GM18499 (cell line): ENCODE data around the gene DTNBP1.
"Not testable (repeated sequence)": the region's sequence is repeated elsewhere in the genome, so short reads cannot be mapped to it uniquely, and the experiment has no call there.

ENCODE experiments used
- ATAC-seq: cut with Tn5 transposase; IDR thresholded peaks from one replicate; pipeline ENCODE4 v1.9.1; 2021; ENCODE audit warnings: moderate number of reproducible peaks; ENCODE audit not compliant: insufficient read depth, unreplicated experiment

Gene DTNBP1

DNA sequence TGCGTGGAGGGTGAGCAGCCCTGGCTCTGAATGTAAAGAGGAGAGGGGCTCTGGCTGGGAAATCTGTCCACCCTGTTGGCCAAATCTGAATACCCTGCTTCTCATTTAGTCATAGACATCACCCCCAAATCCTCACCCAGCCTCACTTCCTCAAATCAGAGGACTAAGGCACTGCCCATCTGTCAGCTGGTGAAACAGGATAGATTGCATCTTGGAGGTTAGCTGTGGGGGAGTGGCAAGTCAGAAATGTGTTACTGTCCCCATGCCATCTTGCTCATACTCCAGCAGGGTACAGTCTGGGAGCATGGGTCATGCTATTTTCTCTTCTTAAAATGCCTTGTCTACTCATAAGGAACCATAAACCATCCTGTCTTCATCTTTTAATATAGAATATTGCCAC is 9.5 kb upstream of the DTNBP1 start:
- ATAC-seq: no peak

- ATAC-seq: no peak
Measured at GRCh38 chr6:15668918-15669317, 6.1 kb upstream of the DTNBP1 start.

DNA sequence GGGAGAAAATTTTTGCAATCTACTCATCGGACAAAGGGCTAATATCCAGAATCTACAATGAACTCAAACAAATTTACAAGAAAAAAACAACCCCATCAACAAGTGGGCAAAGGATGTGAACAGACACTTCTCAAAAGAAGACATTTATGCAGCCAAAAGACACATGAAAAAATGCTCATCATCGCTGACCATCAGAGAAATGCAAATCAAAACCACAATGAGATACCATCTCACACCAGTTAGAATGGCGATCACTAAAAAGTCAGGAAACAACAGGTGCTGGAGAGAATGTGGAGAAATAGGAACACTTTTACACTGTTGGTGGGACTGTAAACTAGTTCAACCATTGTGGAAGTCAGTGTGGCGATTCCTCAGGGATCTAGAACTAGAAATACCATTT is 4.1 kb upstream of the DTNBP1 start:
- ATAC-seq: not testable (repeated sequence)

- no peak for ATAC-seq
Measured at GRCh38 chr6:15665237-15665636, 2.4 kb upstream of the DTNBP1 start.

DNA sequence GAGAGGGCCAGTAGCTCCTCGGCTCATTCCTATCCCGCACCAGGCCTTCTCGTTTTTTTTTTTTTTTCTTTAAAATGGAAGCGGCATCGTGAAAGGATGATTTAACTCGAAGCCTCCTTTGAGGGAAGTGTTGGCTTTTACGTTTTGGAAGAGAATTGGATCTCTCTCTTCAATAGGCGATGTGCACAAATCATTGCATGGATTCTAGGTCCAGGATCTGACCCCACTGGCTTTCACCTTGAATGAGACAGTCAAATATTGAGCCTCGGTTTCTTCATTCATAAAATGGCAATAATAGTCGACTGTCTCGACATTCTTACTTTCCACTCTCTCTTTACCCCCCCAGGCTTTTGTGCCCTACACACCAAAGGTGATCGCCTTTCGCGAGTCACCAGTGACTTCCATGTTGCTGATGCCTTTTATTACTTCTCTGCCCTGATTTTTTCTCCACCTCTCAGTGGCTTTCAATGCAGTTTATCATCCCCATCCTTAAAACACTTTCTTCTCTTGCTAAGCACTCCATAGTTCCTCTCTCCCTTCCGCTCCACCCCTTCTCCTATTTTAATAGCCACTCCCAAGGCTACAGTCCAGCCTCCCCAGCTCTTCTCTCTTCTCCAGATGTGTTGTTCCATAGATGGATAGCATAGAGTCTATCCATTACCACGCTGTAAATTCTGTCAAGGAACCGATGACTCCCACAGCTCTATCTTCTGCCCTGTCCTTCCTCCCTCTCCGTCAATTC is 473 bp upstream of the DTNBP1 start:
- ATAC-seq: no peak

DNA sequence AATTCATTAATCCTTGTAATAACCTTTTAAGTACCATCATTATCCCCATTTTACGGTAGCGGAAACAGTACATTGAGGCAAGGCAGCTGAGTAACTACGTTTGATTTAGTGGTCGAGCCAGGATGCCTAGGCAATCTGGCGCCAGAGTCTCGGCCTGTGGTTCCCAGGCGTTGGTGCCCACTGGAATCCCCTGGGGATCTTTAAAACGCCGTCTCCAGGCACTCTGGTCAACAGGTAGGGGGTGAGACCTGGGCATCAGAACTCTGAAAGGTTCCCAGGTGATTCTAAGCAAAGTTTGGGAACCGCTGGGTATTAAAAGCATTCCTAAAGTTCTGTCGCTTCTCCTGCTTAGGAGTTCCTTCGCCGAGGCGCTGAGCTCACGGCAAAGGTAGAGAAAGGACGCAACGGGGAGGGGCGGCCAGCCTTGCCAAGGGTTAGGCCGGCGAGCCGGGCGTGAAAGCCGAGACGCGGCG is 939 bp downstream of the DTNBP1 start:
- ATAC-seq: no peak

- ATAC-seq: no peak
Measured at GRCh38 chr6:15659181-15659580, 3.6 kb downstream of the DTNBP1 start.

DNA sequence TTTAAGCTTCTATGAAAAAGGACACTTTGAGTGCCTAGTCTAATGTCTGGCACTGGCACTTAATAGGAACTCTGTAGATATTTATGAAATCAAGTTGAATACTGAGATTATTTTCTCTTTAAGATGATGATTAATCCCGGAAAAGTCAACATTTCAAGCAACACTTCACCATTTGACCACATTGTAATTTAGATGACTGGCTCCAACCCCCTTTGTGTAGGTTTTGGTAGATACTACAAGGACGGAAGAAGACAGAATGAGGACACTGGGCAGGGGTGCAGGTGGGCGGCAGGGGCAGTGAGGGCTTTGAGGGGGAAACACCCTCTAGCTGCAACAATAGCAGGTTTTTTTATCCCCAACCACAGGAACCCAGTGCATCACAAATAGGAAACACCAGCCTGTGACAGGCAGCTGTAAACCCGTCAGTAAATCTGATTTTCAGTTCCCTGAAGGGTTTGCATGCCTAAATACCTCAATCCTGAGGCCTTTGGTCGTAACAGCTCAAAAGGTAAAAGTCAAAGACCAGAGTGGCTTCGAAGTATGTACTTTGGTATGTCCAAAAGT is 4.6 kb downstream of the DTNBP1 start:
- ATAC-seq: no peak

- no peak for ATAC-seq
Measured at GRCh38 chr6:15657290-15657689, 5.5 kb downstream of the DTNBP1 start.

DNA sequence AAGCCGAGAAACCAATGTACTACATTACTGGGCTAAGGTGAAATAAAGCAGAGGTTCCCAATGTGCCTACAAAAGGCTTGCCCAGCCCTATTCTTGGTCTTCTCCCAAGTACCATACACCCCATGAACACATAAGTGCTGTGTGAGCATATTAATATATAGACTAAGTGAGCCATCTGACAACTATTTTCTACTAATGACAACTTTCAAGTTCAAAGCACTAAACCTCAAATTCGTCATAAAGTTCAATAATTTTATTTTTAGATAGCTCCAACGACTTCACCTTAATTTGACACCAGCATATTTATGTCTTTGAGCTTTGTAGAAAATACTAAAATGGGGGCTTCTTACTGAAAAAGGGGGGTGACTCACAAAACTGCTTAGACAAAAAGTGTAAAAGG is 6.7 kb downstream of the DTNBP1 start:
- no peak for ATAC-seq

DNA sequence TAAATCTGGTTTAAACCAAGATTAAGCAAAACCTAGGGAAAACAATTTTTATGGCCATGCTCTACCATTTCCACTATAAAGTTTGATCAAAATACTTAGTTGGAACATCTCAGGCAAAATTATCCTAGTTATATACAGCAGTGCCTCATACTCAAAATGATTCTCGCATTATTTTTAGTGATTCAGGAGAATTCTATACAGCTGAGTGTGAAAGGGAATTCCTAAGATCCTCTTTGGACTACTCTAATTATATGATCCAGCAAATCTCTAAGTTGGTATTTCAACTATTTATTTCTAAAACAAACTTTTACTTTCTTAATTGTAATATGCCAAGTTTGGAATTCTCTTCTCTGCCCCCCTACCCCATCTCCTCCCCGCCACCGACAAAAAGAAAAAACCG is 8.6 kb downstream of the DTNBP1 start:
- no peak for ATAC-seq

- ATAC-seq: no peak
Measured at GRCh38 chr6:15653581-15653980, 9.2 kb downstream of the DTNBP1 start.

GRCh38 chr6:15650004-15650559 is 12.7 kb downstream of the DTNBP1 start:
- ATAC-seq: not testable (repeated sequence)

DNA sequence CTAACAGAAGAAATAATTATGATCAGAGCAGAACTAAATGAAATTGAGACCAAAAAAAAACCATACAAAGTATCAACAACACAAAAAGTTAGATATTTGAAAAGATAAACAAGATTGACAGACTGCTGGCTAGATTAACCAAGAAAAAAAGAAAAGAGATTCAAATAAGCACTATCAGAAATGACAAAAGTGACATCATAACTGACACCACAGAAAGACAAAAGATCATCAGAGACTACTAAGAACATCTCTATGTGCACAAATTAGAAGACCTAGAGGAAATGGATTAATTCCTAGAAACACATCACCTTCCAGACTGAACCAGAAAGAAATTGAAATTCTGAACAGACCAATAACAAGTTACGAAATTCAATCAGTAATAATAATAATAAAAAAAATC is 17.9 kb downstream of the DTNBP1 start:
- no peak for ATAC-seq

DNA sequence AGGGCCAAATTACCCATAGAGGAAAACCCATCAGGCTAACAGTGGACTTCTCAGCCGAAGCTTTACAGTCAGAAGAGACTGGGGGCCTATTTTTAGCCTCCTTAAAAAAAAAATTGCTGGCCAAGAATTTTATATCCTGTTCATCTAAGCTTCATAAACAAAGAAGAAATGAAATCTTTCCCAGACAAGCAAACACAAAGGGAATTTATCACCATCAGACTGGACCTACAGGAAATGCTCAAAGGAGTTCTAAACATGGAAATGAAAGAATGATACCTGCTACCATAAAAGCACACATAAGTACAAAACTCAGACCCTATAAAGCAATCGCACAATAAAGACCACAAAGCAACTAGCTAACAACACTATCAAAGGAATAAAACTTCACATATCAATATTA is 19.3 kb downstream of the DTNBP1 start:
- no peak for ATAC-seq

DNA sequence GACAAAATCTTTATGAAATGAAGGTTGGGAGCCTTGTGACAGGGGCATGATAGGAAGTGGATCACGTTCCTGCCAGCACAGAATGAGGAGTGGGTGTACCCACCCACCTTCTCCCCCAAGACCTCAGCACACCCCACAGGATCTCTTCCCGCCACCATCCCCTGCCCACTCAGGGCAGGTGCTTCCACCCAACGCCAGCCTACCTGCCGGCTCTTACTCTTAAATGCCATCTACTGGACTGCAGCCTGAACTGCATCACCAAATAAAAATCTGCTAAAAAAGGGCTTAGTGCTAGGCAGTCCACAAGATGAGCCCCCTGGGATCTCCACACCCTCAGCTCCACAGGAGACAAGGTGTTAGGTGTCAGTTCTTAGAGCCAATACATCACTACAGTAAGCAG is 20.6 kb downstream of the DTNBP1 start:
- ATAC-seq: no peak

DNA sequence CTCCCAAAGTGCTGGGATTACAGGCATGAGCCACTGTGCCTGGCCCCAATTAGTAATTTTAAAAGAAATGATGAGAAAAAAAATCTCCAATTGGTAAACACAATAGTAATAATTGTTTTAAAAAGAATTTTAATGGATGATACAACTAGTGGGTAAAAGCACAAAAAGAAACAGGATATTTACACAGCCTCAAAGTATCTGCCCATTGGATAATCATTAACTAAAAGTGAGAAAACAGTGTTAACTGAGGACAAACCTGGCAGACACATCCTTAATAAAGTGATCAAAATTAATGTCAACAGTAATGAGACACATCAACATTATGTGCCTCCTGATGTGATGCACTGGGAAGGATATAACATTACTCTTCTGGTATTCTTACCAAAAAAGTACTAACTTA is 24.5 kb downstream of the DTNBP1 start:
- ATAC-seq: no peak

DNA sequence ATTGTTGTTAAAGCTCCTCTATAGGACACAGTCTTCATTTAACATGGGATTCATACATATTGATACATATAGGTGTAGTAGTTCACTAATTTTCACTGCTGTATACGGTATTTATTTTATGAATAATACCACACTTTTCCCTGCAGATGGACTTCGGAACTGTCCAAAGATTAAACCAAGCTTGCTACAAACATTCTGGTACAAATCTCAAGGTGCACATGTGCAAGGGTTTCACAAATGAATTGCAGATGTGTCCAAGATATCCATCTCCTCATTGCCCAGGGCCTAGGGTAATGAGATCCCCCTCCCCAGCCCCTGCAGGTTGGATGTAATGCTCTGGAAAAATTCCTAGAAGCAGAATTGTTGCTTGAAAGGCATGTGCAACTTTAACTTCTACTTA is 31.4 kb downstream of the DTNBP1 start:
- no peak for ATAC-seq

DNA sequence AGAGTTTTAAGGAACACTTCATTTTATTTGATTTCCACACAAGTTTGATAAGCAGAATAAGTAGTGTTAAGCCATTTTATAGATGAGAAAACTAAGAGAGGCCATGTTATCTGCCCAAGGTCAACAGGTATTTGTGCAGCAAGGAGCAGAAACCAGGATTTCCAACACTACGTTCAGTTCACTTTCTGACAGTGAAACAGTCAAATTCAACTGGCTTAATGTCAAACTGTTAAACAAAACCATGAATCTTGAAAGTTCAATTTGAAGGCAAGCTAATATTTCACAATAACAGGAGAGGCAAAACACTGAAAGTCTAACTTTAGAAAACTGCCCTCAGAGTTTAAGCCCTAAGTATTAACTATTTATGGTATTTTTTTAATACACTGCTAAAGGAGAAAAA is 32.6 kb downstream of the DTNBP1 start:
- no peak for ATAC-seq

- ATAC-seq: no peak
Measured at GRCh38 chr6:15629487-15629886, 33.3 kb downstream of the DTNBP1 start.

DNA sequence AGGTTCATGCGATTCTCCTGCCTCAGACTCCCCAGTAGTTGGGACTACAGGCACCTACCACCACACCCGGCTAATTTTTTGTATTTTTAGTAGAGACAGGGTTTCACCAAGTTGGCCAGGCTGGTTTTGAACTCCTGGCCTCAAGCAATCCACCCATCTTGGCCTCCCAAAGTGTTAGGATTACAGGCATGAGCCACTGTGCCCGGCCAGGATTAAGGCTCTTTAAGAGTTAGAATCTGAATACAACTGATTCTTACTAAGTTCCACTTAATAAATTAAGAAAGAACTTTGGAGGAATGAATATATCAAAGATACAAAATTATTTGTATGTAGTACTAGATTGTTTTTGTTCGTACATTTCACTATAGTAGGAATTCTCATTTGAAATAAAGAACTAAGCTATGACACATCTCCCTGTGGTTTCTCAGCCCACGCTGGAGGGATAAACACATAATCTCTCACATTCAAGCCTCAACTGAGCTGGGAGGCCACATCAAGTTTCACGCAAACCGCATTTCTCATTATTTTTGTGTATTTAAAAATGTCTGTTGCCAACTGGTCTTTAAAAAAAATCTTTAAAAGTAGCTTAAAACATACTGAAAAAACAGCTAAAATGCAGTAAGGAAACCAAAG is 34.2 kb downstream of the DTNBP1 start:
- ATAC-seq: no peak
